ENCODE measurements around the gene NDFIP2.

DNA sequence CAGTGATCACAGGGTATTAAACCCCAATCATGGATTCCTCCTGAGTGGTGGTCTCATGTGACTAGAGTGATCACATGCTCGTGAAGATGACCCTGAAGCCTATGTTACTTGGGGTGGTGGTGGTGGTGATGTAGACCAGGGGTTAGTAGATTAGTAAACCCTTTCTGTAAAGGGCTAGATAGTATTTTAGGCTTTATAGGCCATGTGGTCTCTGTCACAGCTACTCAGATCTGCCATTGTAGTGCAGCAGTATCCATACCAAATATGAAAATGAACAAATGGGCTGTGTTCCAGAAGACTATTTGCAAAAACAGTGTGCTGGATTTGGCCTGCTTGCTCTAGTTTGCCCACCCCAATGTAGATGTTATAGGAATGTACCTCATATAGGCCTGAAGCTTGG lies 9.4 kb downstream of the NDFIP2 start:
- TF ChIP-seq, protein P1, sequence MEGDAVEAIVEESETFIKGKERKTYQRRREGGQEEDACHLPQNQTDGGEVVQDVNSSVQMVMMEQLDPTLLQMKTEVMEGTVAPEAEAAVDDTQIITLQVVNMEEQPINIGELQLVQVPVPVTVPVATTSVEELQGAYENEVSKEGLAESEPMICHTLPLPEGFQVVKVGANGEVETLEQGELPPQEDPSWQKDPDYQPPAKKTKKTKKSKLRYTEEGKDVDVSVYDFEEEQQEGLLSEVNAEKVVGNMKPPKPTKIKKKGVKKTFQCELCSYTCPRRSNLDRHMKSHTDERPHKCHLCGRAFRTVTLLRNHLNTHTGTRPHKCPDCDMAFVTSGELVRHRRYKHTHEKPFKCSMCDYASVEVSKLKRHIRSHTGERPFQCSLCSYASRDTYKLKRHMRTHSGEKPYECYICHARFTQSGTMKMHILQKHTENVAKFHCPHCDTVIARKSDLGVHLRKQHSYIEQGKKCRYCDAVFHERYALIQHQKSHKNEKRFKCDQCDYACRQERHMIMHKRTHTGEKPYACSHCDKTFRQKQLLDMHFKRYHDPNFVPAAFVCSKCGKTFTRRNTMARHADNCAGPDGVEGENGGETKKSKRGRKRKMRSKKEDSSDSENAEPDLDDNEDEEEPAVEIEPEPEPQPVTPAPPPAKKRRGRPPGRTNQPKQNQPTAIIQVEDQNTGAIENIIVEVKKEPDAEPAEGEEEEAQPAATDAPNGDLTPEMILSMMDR (IDR thresholded peaks at IDR 0.05), result no peak
- no peak for TF ChIP-seq POLR2A (IDR thresholded peaks at IDR 0.05; ENCODE audit: low read depth)

Data from esophagus muscularis mucosa (tissue), 3 donors.